ENCODE data around the gene SURF4.
"Not testable (repeated sequence)": the region's sequence is repeated elsewhere in the genome, so short reads cannot be mapped to it uniquely, and the experiment has no call there.

DNA sequence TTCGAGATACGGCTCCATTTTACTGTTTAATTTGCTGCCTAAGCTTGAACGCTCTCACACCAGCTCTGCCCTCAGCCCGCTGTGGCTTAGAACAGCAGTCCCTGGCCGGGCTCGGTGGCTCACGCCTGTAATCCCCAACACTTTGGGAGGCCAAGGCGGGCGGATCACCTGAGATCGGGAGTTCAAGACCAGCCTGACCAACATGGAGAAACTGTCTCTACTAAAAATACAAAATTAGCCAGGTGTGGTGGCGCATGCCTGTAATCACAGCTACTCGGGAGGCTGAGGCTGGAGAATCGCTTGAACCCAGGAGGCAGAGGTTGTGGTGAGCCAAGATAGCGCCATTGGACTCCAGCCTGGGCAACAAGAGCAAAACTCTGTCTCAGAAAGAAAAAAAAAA, 1.4 kb upstream of the SURF4 start:
- TF ChIP-seq, protein P1, sequence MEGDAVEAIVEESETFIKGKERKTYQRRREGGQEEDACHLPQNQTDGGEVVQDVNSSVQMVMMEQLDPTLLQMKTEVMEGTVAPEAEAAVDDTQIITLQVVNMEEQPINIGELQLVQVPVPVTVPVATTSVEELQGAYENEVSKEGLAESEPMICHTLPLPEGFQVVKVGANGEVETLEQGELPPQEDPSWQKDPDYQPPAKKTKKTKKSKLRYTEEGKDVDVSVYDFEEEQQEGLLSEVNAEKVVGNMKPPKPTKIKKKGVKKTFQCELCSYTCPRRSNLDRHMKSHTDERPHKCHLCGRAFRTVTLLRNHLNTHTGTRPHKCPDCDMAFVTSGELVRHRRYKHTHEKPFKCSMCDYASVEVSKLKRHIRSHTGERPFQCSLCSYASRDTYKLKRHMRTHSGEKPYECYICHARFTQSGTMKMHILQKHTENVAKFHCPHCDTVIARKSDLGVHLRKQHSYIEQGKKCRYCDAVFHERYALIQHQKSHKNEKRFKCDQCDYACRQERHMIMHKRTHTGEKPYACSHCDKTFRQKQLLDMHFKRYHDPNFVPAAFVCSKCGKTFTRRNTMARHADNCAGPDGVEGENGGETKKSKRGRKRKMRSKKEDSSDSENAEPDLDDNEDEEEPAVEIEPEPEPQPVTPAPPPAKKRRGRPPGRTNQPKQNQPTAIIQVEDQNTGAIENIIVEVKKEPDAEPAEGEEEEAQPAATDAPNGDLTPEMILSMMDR (IDR thresholded peaks at IDR 0.05; ENCODE audit: borderline replicate concordance, extremely low read depth, low read length, poor library complexity, severe bottlenecking) = not testable (repeated sequence)
- not testable (repeated sequence) for TF ChIP-seq EZH2 (IDR thresholded peaks at IDR 0.05; ENCODE audit: borderline replicate concordance, low read depth, low read length, severe bottlenecking)
